Tibial artery (tissue), 4 donors: Measurements from ENCODE around the gene LRIG1.
A peak's percentile ranks its signal among the peaks of the same experiment; 100 is the strongest.

ENCODE experiments used
- DNase-seq, 2 donors: peaks; one replicate each; pipeline ENCODE4 v3.0.0-alpha.2; 2019
- H3K27ac ChIP-seq, 2 donors: fragments of 200-600 bp; sonication (generic) in 1 of 2; 1 replicate in 1 of 2; 2 replicates in 1 of 2; pipeline ENCODE4 v1.5.1; 2018 to 2019; ENCODE audit warnings: mild to moderate bottlenecking in 1 of 2
- H3K27me3 ChIP-seq, 2 donors: fragments of 200-600 bp; sonication (generic) in 1 of 2; one replicate each; pipeline versions ENCODE4 v1.5.1 to v1.6.0; 2016 to 2019
- H3K36me3 ChIP-seq, 3 donors: fragments of 200-600 bp; sonication (generic) in 2 of 3; one replicate each; pipeline ENCODE4 v1.5.1; 2016 to 2019; ENCODE audit warnings: mild to moderate bottlenecking in 2 of 3
- H3K4me1 ChIP-seq, 4 donors: fragments of 200-600 bp; sonication (generic) in 2 of 4; 1 replicate in 3 of 4; 2 replicates in 1 of 4; pipeline ENCODE4 v1.5.1; 2016 to 2019
- H3K4me3 ChIP-seq, 2 donors: fragments of 200-600 bp; sonication (generic) in 1 of 2; 1 replicate in 1 of 2; 2 replicates in 1 of 2; pipeline ENCODE4 v1.5.1; 2018 to 2019; ENCODE audit warnings: mild to moderate bottlenecking in 2 of 2
- H3K9me3 ChIP-seq, 3 donors: fragments of 200-600 bp; sonication (generic) in 1 of 3; one replicate each; pipeline ENCODE4 v1.5.1; 2016 to 2019
- intact Hi-C: fragments of 100-400 bp; cut with DNase I; formaldehyde crosslinking; loops from one replicate; pipeline ENCODE4 v1.15.0; 2023; ENCODE audit warnings: low total_unique reads
- TF ChIP-seq, protein P1 (sequence below), 2 experiments: fragments of 200-600 bp in 1 of 2; fragments of 450-650 bp in 1 of 2; IDR thresholded peaks; one replicate each; pipeline ENCODE4 v1.5.1; 2017 to 2019; ENCODE audit warnings: antibody characterized with exemption in 2 of 2, mild to moderate bottlenecking in 1 of 2, moderate library complexity in 1 of 2

LRIG1 gene

DNA sequence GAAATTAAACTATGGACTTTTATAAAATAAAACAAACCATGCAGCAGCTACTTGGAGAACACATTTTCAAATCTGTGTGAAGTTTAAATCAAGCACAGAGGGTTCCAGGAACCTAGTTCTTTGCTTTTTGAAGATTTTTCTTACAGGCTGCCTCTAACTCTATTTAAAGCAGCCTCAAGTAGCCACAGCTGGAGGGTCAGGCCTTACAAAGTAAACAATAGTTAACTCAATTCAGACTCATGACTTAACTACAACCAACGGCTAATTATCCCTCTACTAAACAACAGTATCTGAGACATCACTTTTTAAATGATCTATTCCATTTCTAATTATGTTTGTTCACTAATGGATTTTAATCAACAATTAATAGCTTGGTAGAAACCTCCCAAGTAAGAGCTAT, 9.8 kb downstream of the LRIG1 start:
- no peaks in the 10 kb centered on the region for H3K27me3 ChIP-seq
- peak overlapping the region; percentile 91 to 99 for H3K27ac ChIP-seq
- intact Hi-C loops = no loop called here
- H3K4me3 ChIP-seq = no peak overlapping the region
- DNase-seq = no peak
- no peaks in the 10 kb centered on the region for H3K9me3 ChIP-seq
- H3K4me1 ChIP-seq = peaks cover 0 to 100% (median 78%) of the 10 kb centered on the region in 4 donors
- TF ChIP-seq, protein P1, sequence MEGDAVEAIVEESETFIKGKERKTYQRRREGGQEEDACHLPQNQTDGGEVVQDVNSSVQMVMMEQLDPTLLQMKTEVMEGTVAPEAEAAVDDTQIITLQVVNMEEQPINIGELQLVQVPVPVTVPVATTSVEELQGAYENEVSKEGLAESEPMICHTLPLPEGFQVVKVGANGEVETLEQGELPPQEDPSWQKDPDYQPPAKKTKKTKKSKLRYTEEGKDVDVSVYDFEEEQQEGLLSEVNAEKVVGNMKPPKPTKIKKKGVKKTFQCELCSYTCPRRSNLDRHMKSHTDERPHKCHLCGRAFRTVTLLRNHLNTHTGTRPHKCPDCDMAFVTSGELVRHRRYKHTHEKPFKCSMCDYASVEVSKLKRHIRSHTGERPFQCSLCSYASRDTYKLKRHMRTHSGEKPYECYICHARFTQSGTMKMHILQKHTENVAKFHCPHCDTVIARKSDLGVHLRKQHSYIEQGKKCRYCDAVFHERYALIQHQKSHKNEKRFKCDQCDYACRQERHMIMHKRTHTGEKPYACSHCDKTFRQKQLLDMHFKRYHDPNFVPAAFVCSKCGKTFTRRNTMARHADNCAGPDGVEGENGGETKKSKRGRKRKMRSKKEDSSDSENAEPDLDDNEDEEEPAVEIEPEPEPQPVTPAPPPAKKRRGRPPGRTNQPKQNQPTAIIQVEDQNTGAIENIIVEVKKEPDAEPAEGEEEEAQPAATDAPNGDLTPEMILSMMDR (IDR thresholded peaks at IDR 0.05) = no peak
- H3K36me3 ChIP-seq = no peaks in the 10 kb centered on the region

DNA sequence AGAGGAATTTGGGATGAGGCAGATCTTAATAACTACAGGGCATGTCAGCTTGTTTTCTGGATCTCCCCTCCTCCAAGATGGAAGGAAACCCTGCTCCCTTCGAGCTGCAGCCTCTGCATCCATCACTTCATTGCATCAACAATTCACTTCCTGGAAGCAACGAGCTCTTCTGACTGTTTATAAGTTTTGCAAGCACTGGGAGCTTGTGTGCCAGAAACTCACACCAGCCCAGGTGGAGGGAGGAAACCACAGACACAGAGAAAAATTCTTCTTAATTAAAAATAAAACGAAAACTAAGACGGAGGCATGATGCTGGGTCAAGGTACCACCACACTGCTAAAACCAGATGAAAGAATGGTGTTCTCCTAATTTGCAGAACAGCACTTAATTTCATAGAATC, 10.6 kb downstream of the LRIG1 start:
- no peak for DNase-seq
- intact Hi-C loops = no loop called here
- H3K27me3 ChIP-seq = no peaks in the 10 kb centered on the region
- TF ChIP-seq, protein P1 (IDR thresholded peaks at IDR 0.05) = no peak
- H3K4me3 ChIP-seq = no peak overlapping the region
- H3K9me3 ChIP-seq = no peaks in the 10 kb centered on the region
- H3K4me1 ChIP-seq = peaks cover 0 to 100% (median 76%) of the 10 kb centered on the region in 4 donors
- H3K27ac ChIP-seq = peak overlapping the region; percentile 91 to 99
- H3K36me3 ChIP-seq = no peaks in the 10 kb centered on the region

DNA sequence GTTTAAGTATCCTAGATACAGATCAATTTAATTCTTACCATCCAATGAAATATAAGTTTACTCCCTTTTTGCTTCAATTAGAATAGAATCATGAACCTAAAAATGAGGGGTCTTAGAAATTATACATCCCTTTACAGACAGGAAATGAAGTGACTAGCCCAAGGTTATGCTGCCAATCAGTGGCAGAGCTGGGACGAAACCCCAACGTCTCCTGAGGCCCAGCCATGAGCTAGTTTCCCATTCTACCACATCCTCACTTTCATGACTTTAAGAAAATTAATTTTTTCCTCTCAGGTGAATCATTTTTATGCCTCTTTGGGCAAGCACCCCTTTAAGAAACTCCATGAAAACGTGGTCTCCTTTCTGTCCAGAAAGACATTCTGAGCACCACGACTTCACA, 11.2 kb downstream of the LRIG1 start:
- DNase-seq = no peak
- no peaks in the 10 kb centered on the region for H3K27me3 ChIP-seq
- no peak overlapping the region for H3K4me3 ChIP-seq
- peaks cover 0 to 100% (median 75%) of the 10 kb centered on the region in 4 donors for H3K4me1 ChIP-seq
- TF ChIP-seq, protein P1 (IDR thresholded peaks at IDR 0.05) = no peak
- H3K36me3 ChIP-seq = no peaks in the 10 kb centered on the region
- intact Hi-C loops = no loop called here
- H3K9me3 ChIP-seq = no peaks in the 10 kb centered on the region
- peak overlapping the region; percentile 91 to 99 for H3K27ac ChIP-seq

DNA sequence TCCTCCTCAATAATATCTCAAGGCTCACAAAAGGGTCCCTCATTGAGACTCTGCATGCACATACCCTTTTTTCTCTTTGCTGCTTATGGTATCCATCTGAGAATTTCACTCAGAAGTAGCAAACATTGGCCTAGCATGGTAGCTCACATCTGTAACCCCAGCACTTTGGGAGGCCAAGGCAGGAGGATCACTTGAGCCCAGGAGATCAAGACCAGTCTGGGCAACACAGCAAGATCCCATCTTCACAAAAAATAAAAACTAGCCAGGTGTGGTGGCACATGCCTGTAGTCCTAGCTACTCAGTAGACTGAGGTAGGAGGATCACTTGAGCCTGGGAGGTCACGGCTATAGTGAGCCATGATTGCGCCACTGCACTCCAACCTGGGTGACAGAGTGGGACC, 11.7 kb downstream of the LRIG1 start:
- TF ChIP-seq, protein P1 (IDR thresholded peaks at IDR 0.05) = no peak
- DNase-seq = no peak
- Histone ChIP-seq H3K4me1 (peaks cover 0 to 100% (median 77%) of the 10 kb centered on the region in 4 donors), H3K4me3 (no peak overlapping the region), H3K9me3 (no peaks in the 10 kb centered on the region), H3K36me3 (no peaks in the 10 kb centered on the region), H3K27ac (peak overlapping the region; percentile 91 to 99), H3K27me3 (no peaks in the 10 kb centered on the region)
- intact Hi-C loops = no loop called here

DNA sequence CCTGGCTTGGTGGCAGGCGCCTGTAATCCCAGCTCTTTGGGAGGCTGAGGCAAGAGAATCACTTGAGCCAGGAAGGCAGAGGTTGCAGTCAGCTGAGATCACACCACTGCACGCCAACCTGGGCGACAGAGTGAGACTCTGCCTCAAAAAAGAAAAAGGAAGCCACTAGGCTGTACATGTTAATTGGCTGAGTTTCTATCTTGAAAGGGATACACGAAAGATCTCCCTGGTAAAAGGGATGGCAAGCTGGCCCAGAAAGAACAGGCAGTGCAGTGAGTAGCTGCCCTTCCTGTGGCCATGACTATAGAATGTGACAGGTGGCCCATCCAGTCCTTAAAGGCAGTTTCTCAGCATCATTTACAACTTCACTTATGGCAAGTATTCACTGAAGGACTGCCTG, 12.3 kb downstream of the LRIG1 start:
- H3K4me1 ChIP-seq = peaks cover 0 to 100% (median 77%) of the 10 kb centered on the region in 4 donors
- H3K9me3 ChIP-seq = no peaks in the 10 kb centered on the region
- TF ChIP-seq, protein P1 (IDR thresholded peaks at IDR 0.05) = no peak
- peak overlapping the region; percentile 91 to 99 for H3K27ac ChIP-seq
- no peak overlapping the region for H3K4me3 ChIP-seq
- no peaks in the 10 kb centered on the region for H3K36me3 ChIP-seq
- H3K27me3 ChIP-seq = no peaks in the 10 kb centered on the region
- intact Hi-C loops = no loop called here
- no peak for DNase-seq

DNA sequence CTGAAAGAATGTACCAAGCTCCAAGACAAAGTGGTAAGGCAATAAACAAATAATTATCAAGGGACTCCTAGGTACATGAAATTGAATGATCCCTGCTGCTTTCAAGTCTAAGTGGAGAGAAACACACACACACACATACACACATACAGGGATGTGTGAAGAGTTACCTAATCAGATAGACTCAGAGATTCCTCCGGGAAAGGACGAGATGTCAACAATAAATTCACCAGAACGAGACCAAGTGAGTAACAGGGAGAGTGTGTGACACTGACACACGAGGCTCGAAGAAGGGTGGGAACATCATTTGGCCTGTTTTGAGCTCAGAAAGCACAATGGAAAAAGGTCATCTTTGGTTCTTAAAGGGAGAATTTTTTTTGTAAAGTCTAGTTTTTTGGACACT, 13.4 kb downstream of the LRIG1 start:
- intact Hi-C loops = no loop called here
- Histone ChIP-seq H3K36me3 (no peaks in the 10 kb centered on the region), H3K27me3 (no peaks in the 10 kb centered on the region), H3K9me3 (no peaks in the 10 kb centered on the region), H3K4me3 (no peak overlapping the region), H3K4me1 (peaks cover 0 to 100% (median 76%) of the 10 kb centered on the region in 4 donors), H3K27ac (peak overlapping the region; percentile 91 to 99)
- DNase-seq = peak in 1 of 2 donors; percentile 43
- TF ChIP-seq, protein P1 (IDR thresholded peaks at IDR 0.05) = no peak
